Stimulated activated effector memory CD8-positive, alpha-beta T cell treated with anti-CD3 and anti-CD28 coated beads, Interleukin-12 subunit alpha, Interleukin-12 subunit beta, amount 100 ng/mL, for 72 hours (primary cell): ENCODE results near the gene RNASE12.
"Not testable (repeated sequence)": the region's sequence is repeated elsewhere in the genome, so short reads cannot be mapped to it uniquely, and the experiment has no call there.

Experiments
- ATAC-seq: fragments of 150-1000 bp; cut with Tn5 transposase; 2 replicates; pipeline ENCODE4 v1.10.0; 2021
- DNase-seq, 2 donors: peaks; one replicate each; pipeline ENCODE4 v3.0.0; 2021 to 2022; ENCODE audit warnings: low spot score in 2 of 2
- H3K27ac Mint-ChIP-seq: one replicate; pipeline ENCODE4 v1.8.0; 2022; ENCODE audit warnings: mild to moderate bottlenecking, mixed read lengths
- H3K36me3 Mint-ChIP-seq: one replicate; pipeline ENCODE4 v1.8.0; 2022; ENCODE audit warnings: mild to moderate bottlenecking, mixed read lengths
- H3K4me1 Mint-ChIP-seq: one replicate; pipeline ENCODE4 v1.8.0; 2022; ENCODE audit warnings: mixed read lengths
- H3K4me3 Mint-ChIP-seq: one replicate; pipeline ENCODE4 v1.8.0; 2022; ENCODE audit warnings: mild to moderate bottlenecking, mixed read lengths
- H3K9me3 Mint-ChIP-seq: one replicate; pipeline ENCODE4 v1.8.0; 2022; ENCODE audit warnings: mixed read lengths

RNASE12 gene

GRCh38 chr14:20619688-20620087 lies 28.5 kb upstream of the RNASE12 start:
- not testable (repeated sequence) for DNase-seq, H3K9me3 Mint-ChIP-seq, H3K4me3 Mint-ChIP-seq, H3K27ac Mint-ChIP-seq, ATAC-seq, H3K36me3 Mint-ChIP-seq
- peaks cover 34% of the 10 kb centered on the region for H3K4me1 Mint-ChIP-seq

- DNase-seq (no peak), ATAC-seq (no peak)
- H3K9me3 Mint-ChIP-seq = no peaks in the 10 kb centered on the region
- H3K36me3 Mint-ChIP-seq = no peaks in the 10 kb centered on the region
- no peak overlapping the region for H3K4me3 Mint-ChIP-seq
- peaks cover 23% of the 10 kb centered on the region for H3K4me1 Mint-ChIP-seq
- no peak overlapping the region for H3K27ac Mint-ChIP-seq
Measured at GRCh38 chr14:20618271-20618749, 27.1 kb upstream of the RNASE12 start.

- Mint-ChIP-seq H3K9me3 (no peaks in the 10 kb centered on the region), H3K4me3 (no peak overlapping the region), H3K27ac (no peak overlapping the region), H3K36me3 (no peaks in the 10 kb centered on the region), H3K4me1 (peaks cover 14% of the 10 kb centered on the region)
- no peak for DNase-seq
- no peak for ATAC-seq
Measured at GRCh38 chr14:20617138-20618003, 26.2 kb upstream of the RNASE12 start.

GRCh38 chr14:20615996-20616395 lies 24.8 kb upstream of the RNASE12 start:
- Mint-ChIP-seq H3K27ac (no peak overlapping the region), H3K4me3 (no peak overlapping the region), H3K9me3 (no peaks in the 10 kb centered on the region), H3K4me1 (peaks cover 12% of the 10 kb centered on the region), H3K36me3 (no peaks in the 10 kb centered on the region)
- ATAC-seq (no peak), DNase-seq (no peak)

GRCh38 chr14:20614038-20614840 lies 23.1 kb upstream of the RNASE12 start:
- no peak for DNase-seq
- Mint-ChIP-seq H3K4me3 (no peak overlapping the region), H3K4me1 (peaks cover 12% of the 10 kb centered on the region), H3K36me3 (no peaks in the 10 kb centered on the region), H3K27ac (no peak overlapping the region), H3K9me3 (no peaks in the 10 kb centered on the region)
- ATAC-seq = peak; percentile 29

GRCh38 chr14:20613094-20614037 lies 22.2 kb upstream of the RNASE12 start:
- DNase-seq = peak; percentile 78 to 93
- H3K9me3 Mint-ChIP-seq = no peaks in the 10 kb centered on the region
- H3K4me3 Mint-ChIP-seq = no peak overlapping the region
- no peaks in the 10 kb centered on the region for H3K36me3 Mint-ChIP-seq
- ATAC-seq = peak; percentile 90
- no peak overlapping the region for H3K27ac Mint-ChIP-seq
- H3K4me1 Mint-ChIP-seq = peaks cover 14% of the 10 kb centered on the region

- Mint-ChIP-seq H3K4me1 (peaks cover 18% of the 10 kb centered on the region), H3K36me3 (no peaks in the 10 kb centered on the region), H3K27ac (no peak overlapping the region), H3K9me3 (no peaks in the 10 kb centered on the region), H3K4me3 (no peak overlapping the region)
- ATAC-seq (no peak), DNase-seq (no peak)
Measured at GRCh38 chr14:20612403-20612802, 21.2 kb upstream of the RNASE12 start.

- DNase-seq (no peak), ATAC-seq (no peak)
- Mint-ChIP-seq H3K4me1 (peaks cover 21% of the 10 kb centered on the region), H3K36me3 (no peaks in the 10 kb centered on the region), H3K9me3 (no peaks in the 10 kb centered on the region), H3K27ac (no peak overlapping the region), H3K4me3 (no peak overlapping the region)
Measured at GRCh38 chr14:20611277-20611676, 20.1 kb upstream of the RNASE12 start.

- Mint-ChIP-seq H3K4me1 (peaks cover 21% of the 10 kb centered on the region), H3K27ac (no peak overlapping the region), H3K36me3 (no peaks in the 10 kb centered on the region), H3K9me3 (no peaks in the 10 kb centered on the region), H3K4me3 (no peak overlapping the region)
- DNase-seq (peak; percentile 63 to 91), ATAC-seq (peak; percentile 29)
Measured at GRCh38 chr14:20610002-20610765, 19.0 kb upstream of the RNASE12 start.

GRCh38 chr14:20609215-20610001 lies 18.2 kb upstream of the RNASE12 start:
- no peaks in the 10 kb centered on the region for H3K9me3 Mint-ChIP-seq
- peak; percentile 40 for ATAC-seq

GRCh38 chr14:20608383-20609110 lies 17.4 kb upstream of the RNASE12 start:
- H3K4me1 Mint-ChIP-seq = peaks cover 16% of the 10 kb centered on the region
- ATAC-seq (no peak), DNase-seq (no peak)
- H3K4me3 Mint-ChIP-seq = peak overlapping the region; percentile 24
- H3K36me3 Mint-ChIP-seq = no peaks in the 10 kb centered on the region
- no peak overlapping the region for H3K27ac Mint-ChIP-seq
- no peaks in the 10 kb centered on the region for H3K9me3 Mint-ChIP-seq

More at GRCh38 chr14:20609215-20610001, 18.2 kb upstream of the RNASE12 start:
- peak; percentile 65 to 91 for DNase-seq
- no peak overlapping the region for H3K27ac Mint-ChIP-seq
- H3K36me3 Mint-ChIP-seq = no peaks in the 10 kb centered on the region
- no peak overlapping the region for H3K4me3 Mint-ChIP-seq
- H3K4me1 Mint-ChIP-seq = peaks cover 16% of the 10 kb centered on the region

- Mint-ChIP-seq H3K36me3 (no peaks in the 10 kb centered on the region), H3K9me3 (no peaks in the 10 kb centered on the region), H3K27ac (no peak overlapping the region), H3K4me3 (no peak overlapping the region), H3K4me1 (peaks cover 16% of the 10 kb centered on the region)
- ATAC-seq (peak; percentile 53), DNase-seq (no peak)
Measured at GRCh38 chr14:20607617-20608016, 16.4 kb upstream of the RNASE12 start.

- no peaks in the 10 kb centered on the region for H3K36me3 Mint-ChIP-seq
- H3K4me1 Mint-ChIP-seq = peaks cover 16% of the 10 kb centered on the region
- no peak overlapping the region for H3K4me3 Mint-ChIP-seq
- H3K9me3 Mint-ChIP-seq = no peaks in the 10 kb centered on the region
- no peak for ATAC-seq
- no peak for DNase-seq
- no peak overlapping the region for H3K27ac Mint-ChIP-seq
Measured at GRCh38 chr14:20606902-20607242, 15.7 kb upstream of the RNASE12 start.
